Measurements from ENCODE around the gene MAMLD1. TPM values are rescaled to one million over a fixed set of nuclear protein-coding genes. Genes with fewer than 3 reads are reported as not detected.
A peak's percentile ranks its signal among the peaks of the same experiment; 100 is the strongest.

Gene MAMLD1
- total RNA-seq, 2 donors from 2014 or later = 7.9 to 8.3 TPM

DNA sequence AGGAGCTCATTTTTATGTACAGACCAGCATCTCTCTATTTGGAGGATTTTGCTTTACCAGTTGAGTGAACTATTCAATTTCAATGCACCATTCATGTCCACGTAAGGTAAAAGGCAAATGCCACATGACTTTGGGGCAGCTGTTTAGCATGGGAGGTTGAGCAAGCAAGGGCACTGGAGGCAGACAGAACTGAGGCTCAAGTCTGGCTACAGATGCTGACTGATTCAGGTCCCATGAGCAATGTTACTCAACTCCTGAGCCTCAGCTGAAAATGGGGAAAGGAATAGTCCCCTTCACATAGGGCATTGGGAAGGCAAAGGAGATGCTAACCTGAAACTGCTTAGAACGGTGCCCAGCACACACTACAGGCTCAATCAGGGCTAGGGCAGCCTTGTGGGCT, 112.3 kb downstream of the MAMLD1 start:
- TF ChIP-seq, protein P1, sequence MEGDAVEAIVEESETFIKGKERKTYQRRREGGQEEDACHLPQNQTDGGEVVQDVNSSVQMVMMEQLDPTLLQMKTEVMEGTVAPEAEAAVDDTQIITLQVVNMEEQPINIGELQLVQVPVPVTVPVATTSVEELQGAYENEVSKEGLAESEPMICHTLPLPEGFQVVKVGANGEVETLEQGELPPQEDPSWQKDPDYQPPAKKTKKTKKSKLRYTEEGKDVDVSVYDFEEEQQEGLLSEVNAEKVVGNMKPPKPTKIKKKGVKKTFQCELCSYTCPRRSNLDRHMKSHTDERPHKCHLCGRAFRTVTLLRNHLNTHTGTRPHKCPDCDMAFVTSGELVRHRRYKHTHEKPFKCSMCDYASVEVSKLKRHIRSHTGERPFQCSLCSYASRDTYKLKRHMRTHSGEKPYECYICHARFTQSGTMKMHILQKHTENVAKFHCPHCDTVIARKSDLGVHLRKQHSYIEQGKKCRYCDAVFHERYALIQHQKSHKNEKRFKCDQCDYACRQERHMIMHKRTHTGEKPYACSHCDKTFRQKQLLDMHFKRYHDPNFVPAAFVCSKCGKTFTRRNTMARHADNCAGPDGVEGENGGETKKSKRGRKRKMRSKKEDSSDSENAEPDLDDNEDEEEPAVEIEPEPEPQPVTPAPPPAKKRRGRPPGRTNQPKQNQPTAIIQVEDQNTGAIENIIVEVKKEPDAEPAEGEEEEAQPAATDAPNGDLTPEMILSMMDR (IDR thresholded peaks at IDR 0.05) = no peak
- DNase-seq (ENCODE audit: low spot score) (no peak), ATAC-seq (ENCODE audit: insufficient number of reproducible peaks, low FRiP score, low read depth) (no peak)
- H3K4me3 ChIP-seq = no peak overlapping the region
- H3K27ac ChIP-seq = no peak overlapping the region
- no peaks in the 10 kb centered on the region for H3K36me3 ChIP-seq
- H3K27me3 ChIP-seq (replicated peaks; ENCODE audit: insufficient read depth) = no peaks in the 10 kb centered on the region
- H3K9me3 ChIP-seq = no peaks in the 10 kb centered on the region
- H3K4me1 ChIP-seq (ENCODE audit: control insufficient read depth in 1 of 2, low read depth in 2 of 2) = no peaks in the 10 kb centered on the region

DNA sequence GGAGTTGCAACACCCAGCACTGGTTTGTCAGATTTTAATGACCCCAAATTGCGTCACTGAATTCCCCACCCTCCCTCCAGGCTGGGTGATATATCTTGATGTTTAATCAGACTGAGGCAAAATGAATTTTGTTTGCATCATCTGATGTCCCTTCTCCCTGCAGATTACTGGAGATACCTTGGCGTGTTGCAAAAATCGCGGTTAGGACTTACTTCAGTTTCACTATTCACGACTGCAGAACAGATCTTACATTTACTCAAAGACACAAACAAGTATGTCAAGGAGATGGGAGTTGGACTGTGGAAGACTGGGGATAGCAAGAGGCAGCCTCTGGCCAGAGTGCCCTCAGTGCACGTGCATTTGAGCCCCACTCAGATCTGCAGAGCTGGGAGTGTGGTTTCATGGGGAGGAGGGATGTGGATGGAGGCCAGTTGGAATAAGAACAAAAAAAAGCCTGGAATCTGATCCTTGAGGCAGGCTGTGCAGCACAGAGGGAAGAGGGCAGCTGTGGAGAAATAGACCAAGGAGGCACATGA, 113.1 kb downstream of the MAMLD1 start:
- DNase-seq (ENCODE audit: low spot score) = no peak
- no peaks in the 10 kb centered on the region for H3K9me3 ChIP-seq

DNA sequence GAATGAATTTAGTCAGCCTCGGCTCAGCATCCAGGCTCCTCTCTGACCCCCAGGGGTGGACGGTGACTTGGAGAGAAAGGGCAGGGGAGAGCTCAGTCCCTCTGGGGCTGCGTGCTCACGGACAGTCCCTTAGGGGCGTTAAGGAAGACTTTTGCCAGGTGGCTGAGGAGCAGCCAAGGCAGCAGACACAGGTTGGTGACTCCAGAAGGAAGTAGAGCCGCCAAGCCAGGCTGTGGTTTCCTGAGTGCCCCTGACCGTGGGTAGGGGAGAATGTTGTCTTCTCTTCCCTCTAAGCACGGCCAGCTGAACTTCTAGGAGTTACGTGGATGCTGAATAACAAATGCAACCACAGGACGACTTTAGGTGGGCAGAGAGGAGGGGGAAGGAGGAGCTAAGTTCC, 114.3 kb downstream of the MAMLD1 start:
- no peaks in the 10 kb centered on the region for H3K9me3 ChIP-seq
- no peak for DNase-seq (ENCODE audit: low spot score)
- H3K4me3 ChIP-seq = no peak overlapping the region
- H3K27me3 ChIP-seq (replicated peaks; ENCODE audit: insufficient read depth) = no peaks in the 10 kb centered on the region
- no peaks in the 10 kb centered on the region for H3K4me1 ChIP-seq (ENCODE audit: control insufficient read depth in 1 of 2, low read depth in 2 of 2)
- ATAC-seq (ENCODE audit: insufficient number of reproducible peaks, low FRiP score, low read depth) = no peak
- TF ChIP-seq, protein P1 (IDR thresholded peaks at IDR 0.05) = no peak
- no peak overlapping the region for H3K27ac ChIP-seq
- no peaks in the 10 kb centered on the region for H3K36me3 ChIP-seq

More for the DNA sequence above, 113.1 kb downstream of the MAMLD1 start:
- TF ChIP-seq, protein P1 (IDR thresholded peaks at IDR 0.05) = no peak
- Histone ChIP-seq H3K27ac (no peak overlapping the region), H3K4me3 (no peak overlapping the region), H3K4me1 (ENCODE audit: control insufficient read depth in 1 of 2, low read depth in 2 of 2) (no peaks in the 10 kb centered on the region), H3K36me3 (no peaks in the 10 kb centered on the region), H3K27me3 (replicated peaks; ENCODE audit: insufficient read depth) (no peaks in the 10 kb centered on the region)
- no peak for ATAC-seq (ENCODE audit: insufficient number of reproducible peaks, low FRiP score, low read depth)

DNA sequence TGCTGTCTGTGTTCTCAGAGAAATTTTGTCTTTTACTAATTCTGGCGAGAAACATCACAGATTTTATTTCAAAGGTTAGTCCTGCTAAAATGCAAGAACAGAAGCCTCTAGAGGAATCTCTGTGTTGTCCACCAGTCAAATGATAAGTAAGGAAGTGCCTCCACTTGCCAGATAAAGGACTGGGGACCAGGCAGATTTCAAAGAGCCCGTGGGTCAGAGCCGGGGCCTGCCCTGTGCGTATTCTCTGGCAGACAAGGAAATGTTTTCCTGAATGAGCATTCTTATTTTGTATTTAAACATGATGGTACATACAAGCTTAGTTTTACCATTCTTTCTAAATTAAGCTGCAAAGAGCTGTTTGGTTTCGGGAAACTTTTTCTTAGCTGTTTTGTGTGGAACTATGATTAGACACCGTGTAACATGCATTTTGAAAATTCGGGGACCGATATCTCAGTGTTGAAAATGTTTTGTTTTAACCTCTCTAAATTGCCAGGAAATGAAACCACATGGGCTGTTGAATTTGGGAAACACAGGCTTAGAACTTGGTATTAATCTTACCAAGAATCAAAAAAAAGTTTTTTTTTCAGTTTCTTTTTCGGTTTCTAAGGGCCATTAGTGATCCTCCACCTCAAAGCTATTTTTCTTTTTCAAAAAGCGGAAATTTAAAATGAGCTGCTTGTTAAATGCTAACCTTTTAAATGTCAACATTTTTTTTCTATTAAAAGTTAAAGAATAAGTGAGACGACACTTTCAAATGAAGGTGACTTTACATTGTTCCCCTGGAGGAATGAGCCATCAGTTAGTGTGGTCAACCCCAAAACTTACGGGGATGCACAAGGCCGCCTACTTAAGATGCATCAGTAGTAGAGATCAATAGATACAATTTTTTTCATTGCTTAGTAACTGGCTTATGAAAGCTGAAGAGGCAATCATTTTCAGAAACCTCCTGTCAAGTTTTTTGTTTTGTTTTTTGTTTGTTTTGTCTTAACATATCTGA, 115.7 kb downstream of the MAMLD1 start:
- Histone ChIP-seq H3K4me1 (ENCODE audit: control insufficient read depth in 1 of 2, low read depth in 2 of 2) (no peaks in the 10 kb centered on the region), H3K36me3 (no peaks in the 10 kb centered on the region), H3K27ac (no peak overlapping the region), H3K27me3 (replicated peaks; ENCODE audit: insufficient read depth) (no peaks in the 10 kb centered on the region), H3K4me3 (peak overlapping the region; percentile 35), H3K9me3 (no peaks in the 10 kb centered on the region)
- TF ChIP-seq, protein P1 (IDR thresholded peaks at IDR 0.05) = no peak
- DNase-seq (ENCODE audit: low spot score) = no peak
- ATAC-seq (ENCODE audit: insufficient number of reproducible peaks, low FRiP score, low read depth) = no peak

DNA sequence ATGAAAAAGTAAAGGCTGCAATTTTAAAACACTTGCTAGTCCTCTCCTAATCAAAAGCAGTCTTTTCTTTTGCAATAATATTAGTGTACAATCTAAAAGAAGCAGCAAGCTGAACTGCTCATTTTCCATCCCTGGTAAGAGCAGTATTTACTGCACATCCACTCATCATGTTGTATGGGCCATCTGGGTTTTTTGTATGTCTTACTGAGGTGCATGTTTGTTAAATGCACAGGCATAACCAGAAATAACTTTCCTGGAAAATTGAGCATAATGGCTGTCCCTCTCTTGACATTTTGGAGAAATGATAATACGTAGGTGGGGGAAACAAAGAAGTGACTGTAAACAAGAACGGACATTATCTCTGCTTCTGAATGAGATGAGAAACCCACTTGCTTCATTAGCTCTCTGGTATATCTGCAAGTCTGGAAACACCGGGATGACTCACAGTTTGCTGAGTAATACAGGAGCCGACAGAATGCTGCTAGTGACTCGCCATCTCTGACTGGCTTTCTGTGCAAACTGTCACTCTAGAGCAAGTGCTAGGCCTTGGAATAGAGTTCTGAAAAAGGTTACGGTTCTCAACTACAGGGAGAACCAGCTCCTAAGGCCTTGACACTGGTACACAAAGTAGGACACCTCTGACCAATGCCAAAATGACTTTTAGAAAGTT, 119.6 kb downstream of the MAMLD1 start:
- H3K27ac ChIP-seq = no peak overlapping the region
- H3K4me1 ChIP-seq (ENCODE audit: control insufficient read depth in 1 of 2, low read depth in 2 of 2) = no peaks in the 10 kb centered on the region
- ATAC-seq (ENCODE audit: insufficient number of reproducible peaks, low FRiP score, low read depth) (no peak), DNase-seq (ENCODE audit: low spot score) (peak; percentile 17)
- no peaks in the 10 kb centered on the region for H3K27me3 ChIP-seq (replicated peaks; ENCODE audit: insufficient read depth)
- TF ChIP-seq, protein P1 (IDR thresholded peaks at IDR 0.05) = no peak
- no peaks in the 10 kb centered on the region for H3K9me3 ChIP-seq
- no peaks in the 10 kb centered on the region for H3K36me3 ChIP-seq
- no peak overlapping the region for H3K4me3 ChIP-seq

All from thoracic aorta (tissue), 2 donors.